ENCODE measurements around the gene NOX4.

NOX4 gene

DNA sequence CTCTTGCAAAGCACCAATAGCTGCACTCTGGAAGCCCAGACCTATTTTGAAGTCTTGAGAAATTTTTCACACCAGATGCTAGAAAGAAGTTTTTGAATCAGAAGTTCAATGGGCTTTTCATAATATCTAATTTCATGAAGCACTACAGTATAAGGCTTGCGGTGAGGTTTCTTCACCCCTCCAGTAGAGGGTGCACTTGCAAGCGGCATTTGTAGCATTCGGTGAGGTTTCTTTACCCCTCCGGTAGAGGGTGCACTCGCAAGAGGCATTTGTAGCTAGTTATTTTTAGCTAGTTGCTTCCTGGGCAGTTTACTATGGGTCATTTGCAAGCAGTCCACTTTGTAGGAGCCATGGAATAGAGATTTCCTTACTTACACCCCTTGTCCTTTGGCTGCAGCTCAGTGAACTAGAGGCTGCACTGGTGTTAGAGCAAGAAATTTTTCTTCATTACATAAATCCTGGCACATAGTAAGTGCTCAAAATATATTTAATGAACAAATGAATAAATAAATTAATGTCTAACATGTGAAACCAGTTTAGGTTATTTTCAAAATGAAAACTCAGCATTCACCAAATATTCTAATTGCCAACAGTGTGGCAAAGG lies 7.8 kb upstream of the NOX4 start:
- Histone ChIP-seq H3K9me2 (replicated peaks; ENCODE audit: control insufficient read depth, low read length) (no peaks in the 10 kb centered on the region), H3K27me3 (ENCODE audit: control insufficient read depth, low read length) (no peaks in the 10 kb centered on the region), H3K9me3 (ENCODE audit: control insufficient read depth, insufficient read depth, low read length) (no peaks in the 10 kb centered on the region), H3K27ac (ENCODE audit: low read depth, low read length) (no peak overlapping the region), H3K4me1 (ENCODE audit: control insufficient read depth, low read length) (no peaks in the 10 kb centered on the region), H3K4me2 (ENCODE audit: low read length) (no peak overlapping the region), H4K20me1 (ENCODE audit: control insufficient read depth, insufficient read depth, low read depth, low read length) (no peaks in the 10 kb centered on the region), H3K36me3 (ENCODE audit: control insufficient read depth, low read length) (no peaks in the 10 kb centered on the region), H3F3A (ENCODE audit: control insufficient read depth, insufficient read depth) (no peaks in the 10 kb centered on the region), H3K4me3 (ENCODE audit: low read length) (no peak overlapping the region), H3K79me2 (ENCODE audit: control insufficient read depth, low read length) (no peaks in the 10 kb centered on the region)
- TF ChIP-seq, protein P1, sequence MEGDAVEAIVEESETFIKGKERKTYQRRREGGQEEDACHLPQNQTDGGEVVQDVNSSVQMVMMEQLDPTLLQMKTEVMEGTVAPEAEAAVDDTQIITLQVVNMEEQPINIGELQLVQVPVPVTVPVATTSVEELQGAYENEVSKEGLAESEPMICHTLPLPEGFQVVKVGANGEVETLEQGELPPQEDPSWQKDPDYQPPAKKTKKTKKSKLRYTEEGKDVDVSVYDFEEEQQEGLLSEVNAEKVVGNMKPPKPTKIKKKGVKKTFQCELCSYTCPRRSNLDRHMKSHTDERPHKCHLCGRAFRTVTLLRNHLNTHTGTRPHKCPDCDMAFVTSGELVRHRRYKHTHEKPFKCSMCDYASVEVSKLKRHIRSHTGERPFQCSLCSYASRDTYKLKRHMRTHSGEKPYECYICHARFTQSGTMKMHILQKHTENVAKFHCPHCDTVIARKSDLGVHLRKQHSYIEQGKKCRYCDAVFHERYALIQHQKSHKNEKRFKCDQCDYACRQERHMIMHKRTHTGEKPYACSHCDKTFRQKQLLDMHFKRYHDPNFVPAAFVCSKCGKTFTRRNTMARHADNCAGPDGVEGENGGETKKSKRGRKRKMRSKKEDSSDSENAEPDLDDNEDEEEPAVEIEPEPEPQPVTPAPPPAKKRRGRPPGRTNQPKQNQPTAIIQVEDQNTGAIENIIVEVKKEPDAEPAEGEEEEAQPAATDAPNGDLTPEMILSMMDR (IDR thresholded peaks at IDR 0.05; ENCODE audit: low read depth, low read length, poor library complexity, severe bottlenecking): peak; percentile 37
- no peak for TF ChIP-seq EZH2phosphoT487 (IDR thresholded peaks at IDR 0.05; ENCODE audit: borderline replicate concordance, low read length)

DNA sequence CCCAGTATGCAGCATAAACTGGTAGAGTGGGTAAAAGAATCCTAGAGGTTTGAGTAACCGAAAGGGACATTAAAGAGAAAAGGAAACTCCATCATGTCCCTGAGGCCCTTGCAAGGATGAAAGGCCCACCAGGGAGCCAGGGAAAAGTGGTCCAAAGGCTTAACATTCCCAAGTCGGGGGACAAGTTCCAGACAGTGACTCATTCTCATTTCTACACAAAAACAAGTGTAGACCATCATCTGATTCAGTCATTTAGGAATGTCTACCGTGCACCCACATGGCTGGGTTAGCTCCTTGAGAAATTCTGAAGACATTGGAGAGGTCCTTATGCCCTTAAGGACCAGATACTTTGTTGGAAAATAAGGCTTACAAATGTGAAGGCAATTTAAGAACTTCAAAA lies 4.8 kb upstream of the NOX4 start:
- H3K27ac ChIP-seq (ENCODE audit: low read depth, low read length): no peak overlapping the region
- H3K4me2 ChIP-seq (ENCODE audit: low read length): no peak overlapping the region
- no peaks in the 10 kb centered on the region for H3K27me3 ChIP-seq (ENCODE audit: control insufficient read depth, low read length)
- H3K4me1 ChIP-seq (ENCODE audit: control insufficient read depth, low read length): no peaks in the 10 kb centered on the region
- H4K20me1 ChIP-seq (ENCODE audit: control insufficient read depth, insufficient read depth, low read depth, low read length): no peaks in the 10 kb centered on the region
- H3K36me3 ChIP-seq (ENCODE audit: control insufficient read depth, low read length): no peaks in the 10 kb centered on the region
- H3K9me3 ChIP-seq (ENCODE audit: control insufficient read depth, insufficient read depth, low read length): no peaks in the 10 kb centered on the region
- H3K79me2 ChIP-seq (ENCODE audit: control insufficient read depth, low read length): no peaks in the 10 kb centered on the region
- no peak overlapping the region for H3K4me3 ChIP-seq (ENCODE audit: low read length)
- TF ChIP-seq, protein P1 (IDR thresholded peaks at IDR 0.05; ENCODE audit: low read depth, low read length, poor library complexity, severe bottlenecking): no peak
- TF ChIP-seq EZH2phosphoT487 (IDR thresholded peaks at IDR 0.05; ENCODE audit: borderline replicate concordance, low read length): no peak
- H3K9me2 ChIP-seq (replicated peaks; ENCODE audit: control insufficient read depth, low read length): no peaks in the 10 kb centered on the region
- H3F3A ChIP-seq (ENCODE audit: control insufficient read depth, insufficient read depth): no peaks in the 10 kb centered on the region

DNA sequence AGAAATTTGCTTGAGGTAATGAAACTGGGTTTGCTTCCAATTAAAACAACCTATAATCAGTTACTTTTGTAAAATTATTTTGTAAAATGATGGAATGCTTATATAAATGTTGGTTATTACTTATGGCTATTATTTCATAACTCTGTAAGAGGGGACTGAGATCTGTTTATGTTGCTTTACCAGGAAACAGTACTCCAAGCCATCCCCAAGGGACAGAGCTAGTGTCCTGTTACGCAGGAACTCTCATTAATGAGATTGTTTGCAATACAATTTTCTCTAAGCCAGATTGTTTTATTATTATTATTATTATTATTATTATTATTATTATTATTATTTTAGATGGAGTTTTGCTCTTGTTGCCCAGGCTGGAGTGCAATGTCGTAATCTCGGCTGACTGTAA lies 2.3 kb upstream of the NOX4 start:
- no peaks in the 10 kb centered on the region for H3K4me1 ChIP-seq (ENCODE audit: control insufficient read depth, low read length)
- TF ChIP-seq, protein P1 (IDR thresholded peaks at IDR 0.05; ENCODE audit: low read depth, low read length, poor library complexity, severe bottlenecking): no peak
- no peak for TF ChIP-seq EZH2phosphoT487 (IDR thresholded peaks at IDR 0.05; ENCODE audit: borderline replicate concordance, low read length)
- no peaks in the 10 kb centered on the region for H3K9me3 ChIP-seq (ENCODE audit: control insufficient read depth, insufficient read depth, low read length)
- no peaks in the 10 kb centered on the region for H4K20me1 ChIP-seq (ENCODE audit: control insufficient read depth, insufficient read depth, low read depth, low read length)
- no peaks in the 10 kb centered on the region for H3K9me2 ChIP-seq (replicated peaks; ENCODE audit: control insufficient read depth, low read length)
- no peak overlapping the region for H3K4me3 ChIP-seq (ENCODE audit: low read length)
- no peaks in the 10 kb centered on the region for H3K27me3 ChIP-seq (ENCODE audit: control insufficient read depth, low read length)
- H3K36me3 ChIP-seq (ENCODE audit: control insufficient read depth, low read length): no peaks in the 10 kb centered on the region
- H3K79me2 ChIP-seq (ENCODE audit: control insufficient read depth, low read length): no peaks in the 10 kb centered on the region
- no peak overlapping the region for H3K27ac ChIP-seq (ENCODE audit: low read depth, low read length)
- no peaks in the 10 kb centered on the region for H3F3A ChIP-seq (ENCODE audit: control insufficient read depth, insufficient read depth)
- H3K4me2 ChIP-seq (ENCODE audit: low read length): no peak overlapping the region

All from DOHH2 (cell line).